ENCODE results near the gene KIF1B.

GRCh38 chr1:10272274-10272673, 61.9 kb downstream of the KIF1B start:
- no peak for TF ChIP-seq E4F1 (IDR thresholded peaks at IDR 0.05; ENCODE audit: borderline replicate concordance, partially characterized antibody)
- no peak for TF ChIP-seq MAX (IDR thresholded peaks at IDR 0.05; ENCODE audit: low read depth, low read length)
